Measurements from ENCODE around the gene EPHB2.

The EPHB2 gene

GRCh38 chr1:22775478-22775877 is 64.8 kb downstream of the EPHB2 start:
- H3K27ac ChIP-seq: no peak overlapping the region
- no peak for DNase-seq (ENCODE audit: low read depth, low spot score)

- DNase-seq (ENCODE audit: low read depth, low spot score): no peak
- no peak overlapping the region for H3K27ac ChIP-seq
Measured at GRCh38 chr1:22776035-22776613, 65.5 kb downstream of the EPHB2 start.

DNA sequence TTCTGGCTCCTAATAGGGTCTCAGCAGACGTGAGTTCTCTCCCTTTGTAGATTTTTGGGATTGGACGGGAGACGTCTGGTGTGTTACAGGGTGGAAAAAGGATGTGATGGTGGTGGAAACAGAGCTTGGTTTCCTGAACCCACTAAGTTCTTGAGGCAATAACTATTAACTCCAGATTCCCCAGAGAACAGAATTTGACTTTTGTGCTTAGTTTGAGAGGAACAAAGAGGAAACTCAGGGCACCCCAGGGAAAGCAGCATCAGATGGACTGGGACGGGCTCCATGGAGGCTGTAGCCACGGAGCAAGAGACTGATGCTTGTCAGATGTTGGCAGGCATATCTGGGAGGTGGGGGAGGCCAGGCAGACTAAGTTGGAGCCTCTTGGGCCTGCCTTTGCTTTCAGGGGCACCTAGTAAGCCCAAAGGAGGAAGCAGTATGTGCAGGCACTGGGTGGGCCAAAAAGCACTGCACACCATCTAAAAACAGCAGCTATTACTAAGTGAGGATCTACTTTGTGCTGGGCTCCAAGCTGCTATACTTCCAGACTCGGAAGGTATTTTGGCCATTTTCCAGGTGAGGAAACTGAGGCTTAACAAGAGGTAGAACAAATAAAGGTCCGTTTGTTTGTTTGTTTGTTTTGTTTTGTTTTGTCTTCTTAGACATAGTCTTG is 66.9 kb downstream of the EPHB2 start:
- H3K27ac ChIP-seq: no peak overlapping the region
- DNase-seq (ENCODE audit: low read depth, low spot score): no peak

DNA sequence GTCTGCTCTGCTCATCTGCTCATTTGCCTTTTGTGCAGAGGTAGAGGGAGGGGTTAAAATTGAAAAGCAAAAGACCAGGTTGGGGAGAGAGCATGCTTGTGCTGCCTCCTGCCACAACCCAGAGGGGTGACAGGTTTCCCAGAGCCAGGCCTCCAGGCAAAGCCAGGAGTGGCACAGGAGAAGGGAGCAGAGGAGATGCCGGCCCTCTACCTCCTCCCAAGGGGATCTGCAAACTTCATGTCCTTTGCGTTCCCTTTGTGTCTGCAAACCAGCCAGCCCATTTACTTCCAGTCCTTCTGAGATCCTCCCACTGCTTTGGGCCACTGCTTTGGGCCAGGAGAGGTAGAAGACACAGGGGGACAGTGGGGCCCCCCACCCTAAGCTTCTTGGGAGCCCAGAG is 67.8 kb downstream of the EPHB2 start:
- DNase-seq (ENCODE audit: low read depth, low spot score): no peak
- H3K27ac ChIP-seq: no peak overlapping the region

GRCh38 chr1:22778862-22779520 is 68.4 kb downstream of the EPHB2 start:
- no peak for DNase-seq (ENCODE audit: low read depth, low spot score)
- H3K27ac ChIP-seq: no peak overlapping the region

- H3K27ac ChIP-seq: no peak overlapping the region
- no peak for DNase-seq (ENCODE audit: low read depth, low spot score)
Measured at GRCh38 chr1:22780696-22781095, 70.1 kb downstream of the EPHB2 start.

GRCh38 chr1:22781483-22781882 is 70.8 kb downstream of the EPHB2 start:
- no peak overlapping the region for H3K27ac ChIP-seq
- no peak for DNase-seq (ENCODE audit: low read depth, low spot score)

- H3K27ac ChIP-seq: no peak overlapping the region
- no peak for DNase-seq (ENCODE audit: low read depth, low spot score)
Measured at GRCh38 chr1:22782406-22782805, 71.8 kb downstream of the EPHB2 start.

- no peak overlapping the region for H3K27ac ChIP-seq
- DNase-seq (ENCODE audit: low read depth, low spot score): no peak
Measured at GRCh38 chr1:22784317-22784716, 73.7 kb downstream of the EPHB2 start.

- no peak overlapping the region for H3K27ac ChIP-seq
- DNase-seq (ENCODE audit: low read depth, low spot score): no peak
Measured at GRCh38 chr1:22784737-22785136, 74.1 kb downstream of the EPHB2 start.

- no peak overlapping the region for H3K27ac ChIP-seq
- DNase-seq (ENCODE audit: low read depth, low spot score): no peak
Measured at GRCh38 chr1:22786101-22786500, 75.5 kb downstream of the EPHB2 start.

DNA sequence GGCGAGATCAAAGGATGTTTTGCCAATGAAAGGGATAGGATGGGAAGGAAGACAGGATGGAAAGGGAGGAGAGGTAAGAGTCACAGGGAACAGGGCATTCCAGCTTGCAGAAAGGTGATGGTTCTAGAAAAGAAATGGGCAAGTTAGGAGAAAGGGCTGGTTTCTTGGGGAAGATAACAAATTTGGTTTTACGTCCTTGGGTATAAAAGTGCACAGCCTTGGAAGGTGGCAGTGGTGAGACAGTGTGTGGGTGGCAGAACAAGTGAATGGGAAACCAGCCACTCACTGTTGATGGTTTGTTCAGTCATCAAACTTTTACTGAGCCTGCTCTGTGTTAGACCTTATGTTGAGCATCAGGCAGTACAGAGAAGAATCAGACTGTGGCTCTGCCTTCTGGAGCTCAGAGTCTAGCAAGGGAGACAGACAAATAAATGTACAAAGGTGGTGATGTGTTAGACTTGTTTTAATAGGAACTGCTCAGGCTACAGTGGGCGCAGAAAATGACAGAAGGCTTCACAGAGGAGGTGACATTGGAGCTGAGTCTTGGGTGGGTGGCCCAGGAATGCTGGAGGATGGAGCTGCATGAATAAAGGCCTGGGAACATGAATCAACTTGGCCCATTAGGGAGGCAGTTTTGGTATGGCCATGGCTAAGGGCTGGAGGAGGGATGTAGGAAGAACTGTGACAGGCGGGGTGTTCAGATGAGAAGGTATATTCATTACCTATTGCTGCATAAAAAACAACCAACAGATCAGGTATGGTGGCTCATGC is 76.3 kb downstream of the EPHB2 start:
- no peak for DNase-seq (ENCODE audit: low read depth, low spot score)

DNA sequence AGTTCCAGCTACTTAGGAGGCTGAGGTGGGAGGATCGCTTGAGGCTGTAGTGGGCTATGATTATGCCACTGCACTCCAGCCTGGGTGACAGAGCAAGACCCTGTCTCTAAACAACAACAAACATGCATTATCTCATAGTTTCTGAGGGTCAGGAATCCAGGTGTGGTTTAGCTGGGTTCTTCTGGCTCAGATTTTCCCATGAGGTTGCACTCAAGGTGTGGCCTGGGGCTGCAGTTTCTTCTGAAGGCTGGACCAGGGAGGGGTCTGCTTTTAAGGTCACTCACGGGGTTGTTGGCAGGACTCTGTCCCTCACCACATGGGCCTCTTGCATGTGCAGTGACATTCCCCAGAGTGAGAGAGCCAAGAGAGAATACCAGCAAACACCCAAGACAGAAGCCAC is 77.0 kb downstream of the EPHB2 start:
- H3K27ac ChIP-seq: no peak overlapping the region

More for the DNA sequence above, 76.3 kb downstream of the EPHB2 start:
- H3K27ac ChIP-seq: no peak overlapping the region

GRCh38 chr1:22788254-22788661 is 77.6 kb downstream of the EPHB2 start:
- no peak for DNase-seq (ENCODE audit: low read depth, low spot score)
- peak overlapping the region; percentile 56 for H3K27ac ChIP-seq

More for the DNA sequence above, 77.0 kb downstream of the EPHB2 start:
- no peak for DNase-seq (ENCODE audit: low read depth, low spot score)

GRCh38 chr1:22789356-22789994 is 78.8 kb downstream of the EPHB2 start:
- H3K27ac ChIP-seq: peak overlapping the region; percentile 56
- DNase-seq (ENCODE audit: low read depth, low spot score): no peak

DNA sequence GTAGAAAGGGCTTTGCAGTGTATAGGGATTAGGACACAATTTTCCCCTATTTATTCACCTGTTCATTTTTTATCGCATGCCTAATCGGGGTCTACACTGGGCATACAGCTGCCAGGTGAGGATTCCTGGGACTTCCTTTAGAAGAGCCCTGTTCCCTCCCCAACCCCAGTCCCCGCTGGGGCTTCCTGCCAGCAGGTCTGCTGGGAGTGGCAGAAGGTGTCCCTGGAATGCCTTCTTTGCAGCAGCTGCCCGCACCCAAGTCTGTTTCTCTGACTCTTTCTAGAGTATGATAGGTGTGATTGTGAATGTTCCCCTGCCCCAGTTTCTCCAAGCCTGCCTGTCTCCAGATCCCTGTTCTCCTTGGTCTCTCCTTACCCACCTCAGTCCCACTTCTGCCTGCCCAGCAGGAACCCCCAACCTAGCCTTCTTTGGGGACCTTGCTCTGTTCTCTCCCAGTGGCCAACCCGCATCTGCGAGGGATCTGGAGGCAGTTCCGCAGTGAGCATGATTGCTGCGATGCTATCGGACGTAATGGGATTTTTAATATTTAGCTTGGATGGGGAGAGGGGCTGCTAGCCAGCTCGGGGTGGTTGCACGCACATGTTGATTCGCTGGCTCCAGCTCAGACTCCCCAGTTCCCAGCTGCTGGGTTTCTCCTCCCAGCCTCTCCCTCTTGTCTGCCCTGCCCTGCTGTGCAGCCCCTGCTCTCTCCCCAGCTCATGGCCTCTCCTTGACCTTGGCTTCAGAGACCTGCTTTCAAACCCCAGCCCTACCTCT is 79.8 kb downstream of the EPHB2 start:
- peak overlapping the region; percentile 56 for H3K27ac ChIP-seq
- no peak for DNase-seq (ENCODE audit: low read depth, low spot score)

DNA sequence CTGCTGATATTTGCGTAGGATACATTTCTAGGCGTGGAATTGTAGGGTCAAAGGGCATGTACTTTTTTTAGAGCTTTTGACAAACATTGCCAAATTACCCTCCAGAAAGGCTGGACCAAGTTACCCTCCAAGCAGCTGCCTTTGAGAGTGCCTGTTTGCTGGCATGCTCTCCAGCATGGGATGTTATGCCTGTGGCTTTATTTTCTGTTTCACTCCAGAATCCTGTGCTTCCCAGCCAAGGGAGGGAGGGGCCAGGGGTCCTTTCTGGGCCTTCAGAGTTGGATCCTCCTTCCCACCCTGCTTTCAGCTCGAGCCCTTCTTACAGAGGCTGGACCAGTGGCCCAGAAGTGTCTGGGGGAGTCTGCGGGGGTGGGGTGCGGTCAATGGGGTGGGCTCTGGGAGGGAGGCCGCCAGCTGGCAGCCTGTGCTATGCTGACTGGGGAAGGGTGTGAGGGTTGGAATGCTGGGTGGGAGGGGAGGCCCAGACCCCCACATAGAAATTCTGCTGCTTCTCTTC is 81.2 kb downstream of the EPHB2 start:
- H3K27ac ChIP-seq: no peak overlapping the region
- DNase-seq (ENCODE audit: low read depth, low spot score): no peak

DNA sequence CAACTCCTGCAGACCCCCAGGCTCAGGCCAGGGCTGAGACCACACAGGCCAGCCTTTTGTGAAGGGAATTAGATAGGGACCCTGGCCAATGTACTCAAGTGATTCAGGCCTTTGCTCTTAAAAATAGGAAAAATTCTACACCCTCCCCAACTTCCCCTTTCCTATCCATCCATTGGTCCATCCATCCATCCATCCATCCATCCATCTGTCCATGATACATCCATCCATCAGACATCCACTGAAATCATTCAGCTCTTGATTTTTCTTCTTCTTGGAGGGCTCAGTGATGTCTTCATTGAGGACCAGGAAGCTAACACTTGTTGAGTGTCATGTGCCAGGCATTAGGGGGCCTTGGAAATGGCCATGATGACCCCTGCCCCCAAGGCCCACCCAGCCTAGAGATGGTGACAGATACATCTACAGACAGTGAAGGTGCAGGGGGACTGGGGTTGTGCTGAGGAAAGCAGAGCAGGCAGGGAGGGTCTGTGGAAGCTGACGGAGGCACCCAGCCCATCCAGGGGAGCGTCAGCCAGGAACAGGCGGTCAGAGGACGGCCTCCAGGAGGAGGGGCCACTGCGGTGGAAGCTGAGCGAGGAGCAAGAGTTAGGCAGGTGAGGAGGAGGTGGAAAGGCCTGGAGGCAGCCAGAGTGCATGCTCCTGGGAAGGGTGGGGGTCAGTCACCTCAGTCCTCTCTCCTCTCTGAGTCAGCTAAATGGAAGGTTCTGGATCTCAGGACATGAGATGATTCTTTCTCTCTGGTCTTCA is 81.9 kb downstream of the EPHB2 start:
- no peak for DNase-seq (ENCODE audit: low read depth, low spot score)
- H3K27ac ChIP-seq: no peak overlapping the region

GRCh38 chr1:22793647-22794046 is 83.0 kb downstream of the EPHB2 start:
- no peak for DNase-seq (ENCODE audit: low read depth, low spot score)
- no peak overlapping the region for H3K27ac ChIP-seq

Data from epithelial cell of prostate (primary cell).